ENCODE data around the gene GLIPR1L2.

DNA sequence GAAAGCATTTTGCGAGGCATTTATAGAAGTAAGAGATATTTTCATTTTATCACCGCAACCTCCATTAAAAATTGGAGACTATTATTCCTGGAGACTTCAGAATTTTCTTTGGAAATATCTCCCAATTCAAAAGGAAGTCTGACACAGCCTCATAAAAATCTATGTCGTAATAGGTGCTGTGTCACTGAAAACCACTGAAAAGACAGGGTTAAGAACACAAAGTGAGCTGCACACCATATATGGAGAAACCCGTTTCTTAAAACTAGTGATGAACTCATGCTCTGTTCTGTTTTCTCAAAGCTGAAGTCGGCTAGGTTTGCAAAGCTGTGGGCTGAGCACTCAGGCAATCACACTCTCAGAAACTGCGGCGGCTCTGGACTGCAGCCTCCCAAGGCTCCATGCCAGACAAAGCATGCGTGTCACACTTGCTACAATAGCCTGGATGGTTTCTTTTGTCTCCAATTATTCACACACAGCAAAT lies 89.6 kb downstream of the GLIPR1L2 start, which contains the start of gene GLIPR1:
- peak; percentile 41 for TF ChIP-seq POLR2AphosphoS5 (IDR thresholded peaks at IDR 0.05)
- TF ChIP-seq CTCF (IDR thresholded peaks at IDR 0.05): no peak
